CMK (cell line): ENCODE results near the gene MRPL14.
A peak's percentile ranks its signal among the peaks of the same experiment; 100 is the strongest.

Experiments
- DNase-seq: peaks from one replicate; pipeline ENCODE4 v3.0.0-alpha.2; 2010; ENCODE audit warnings: low read depth

MRPL14 gene

DNA sequence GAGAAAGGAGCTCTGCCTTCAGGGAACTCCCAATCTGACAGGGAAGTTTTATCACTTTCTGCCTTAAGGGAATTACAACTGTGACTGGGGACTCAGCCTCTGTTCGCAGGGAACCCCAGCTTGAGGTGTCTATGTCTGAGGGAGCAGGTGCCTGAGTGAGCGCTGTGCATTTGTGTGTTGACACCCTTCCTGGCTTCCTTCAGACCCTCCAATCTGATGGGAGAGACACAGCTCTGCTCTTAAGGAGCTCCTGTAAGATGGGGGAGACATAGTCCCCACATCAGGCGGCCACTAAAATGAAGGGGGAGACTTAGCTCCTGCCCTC is 62.3 kb downstream of the MRPL14 start:
- DNase-seq, result no peak

DNA sequence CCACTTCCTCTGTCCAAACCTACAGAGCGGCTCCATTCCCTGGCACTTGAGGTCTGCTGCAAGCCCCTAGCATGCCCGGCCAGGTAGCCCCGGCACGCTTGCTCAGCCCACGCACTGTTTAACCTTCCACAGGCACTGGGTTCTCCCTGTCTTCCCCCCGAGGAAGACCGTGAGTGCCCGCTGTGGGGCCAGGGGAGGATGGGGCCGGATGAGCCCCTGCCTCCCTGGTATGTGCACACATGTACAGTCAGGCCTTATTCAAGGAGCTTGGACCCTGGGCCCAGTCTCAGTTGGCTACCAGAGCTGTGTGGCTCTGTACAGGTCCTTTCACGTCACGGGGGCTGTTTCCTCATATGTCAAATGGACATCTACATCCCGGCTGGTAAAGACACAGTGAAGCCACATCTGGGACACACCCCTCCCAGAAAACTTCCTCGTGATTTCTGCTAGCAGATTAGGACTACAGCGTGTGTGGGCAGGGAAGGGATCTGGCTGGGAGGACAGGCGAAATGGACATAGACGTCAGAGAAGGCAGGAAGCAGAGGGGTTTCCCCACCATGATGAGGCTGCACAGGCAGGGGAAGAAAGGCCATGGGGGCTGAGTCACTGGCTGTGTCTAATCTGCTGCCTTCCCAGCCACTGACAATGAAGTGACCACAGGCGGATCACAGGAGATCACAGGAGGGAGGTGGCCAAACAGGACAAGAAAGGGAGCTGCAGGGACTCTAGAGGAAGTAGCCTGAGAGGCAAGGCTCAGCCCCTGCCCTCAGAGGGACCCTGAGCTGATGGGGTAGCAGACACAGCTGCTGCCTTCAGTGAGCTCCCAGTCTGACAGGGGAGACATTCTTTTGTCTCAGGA is 62.9 kb downstream of the MRPL14 start:
- DNase-seq, result peak; percentile 63

DNA sequence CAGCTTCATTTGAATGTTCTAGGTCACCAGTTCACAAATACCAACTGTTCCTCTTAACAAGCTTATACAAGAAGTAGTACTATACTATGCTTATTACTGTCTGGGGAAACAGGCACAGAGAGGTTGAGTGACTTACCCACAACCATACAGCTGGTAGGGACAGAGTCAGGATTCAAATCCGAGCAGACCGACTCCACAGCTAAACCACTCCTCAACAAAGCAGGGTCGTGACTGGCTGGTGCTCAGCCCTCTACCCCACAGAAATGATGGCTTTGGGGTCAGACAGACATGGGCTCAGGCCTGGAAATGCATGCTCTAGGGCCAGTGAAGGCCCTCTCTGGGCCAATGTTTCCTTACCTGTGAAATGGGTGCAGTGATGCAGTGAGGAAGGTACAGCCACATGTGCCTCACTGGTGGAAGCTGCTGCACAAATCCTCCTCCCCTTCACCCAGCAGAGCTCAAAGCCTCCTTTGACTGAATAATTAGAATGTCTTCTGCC is 63.6 kb downstream of the MRPL14 start:
- DNase-seq, result no peak
